ENCODE results near the gene SBF2. TPM values are rescaled to one million over a fixed set of nuclear protein-coding genes. Genes with fewer than 3 reads are reported as not detected.
A peak's percentile ranks its signal among the peaks of the same experiment; 100 is the strongest.
"Not testable (repeated sequence)": the region's sequence is repeated elsewhere in the genome, so short reads cannot be mapped to it uniquely, and the experiment has no call there.

The SBF2 gene
- total RNA-seq, 4 donors from 2014 or later, result 42.3 to 106 (median 45.3) TPM

- Histone ChIP-seq H3K27me3 (no peaks in the 10 kb centered on the region), H3K27ac (no peak overlapping the region), H3K9me3 (no peaks in the 10 kb centered on the region), H3K4me1 (no peaks in the 10 kb centered on the region), H3K36me3 (peaks cover 3% of the 10 kb centered on the region), H3K4me3 (no peak overlapping the region)
- WGBS, result 59% methylated on average over 2 of the region's 2 CpGs
- TF ChIP-seq POLR2A (IDR thresholded peaks at IDR 0.05) (no peak), EP300 (IDR thresholded peaks at IDR 0.05) (no peak), POLR2AphosphoS5 (IDR thresholded peaks at IDR 0.05) (no peak), CTCF (IDR thresholded peaks at IDR 0.05) (no peak)
- DNase-seq (ENCODE audit: low spot score in 2 of 2), result no peak
Observed at GRCh38 chr11:10233581-10233980, 60.4 kb downstream of the SBF2 start.

- no peaks in the 10 kb centered on the region for H3K27me3 ChIP-seq
- H3K27ac ChIP-seq, result no peak overlapping the region
- H3K36me3 ChIP-seq, result peaks cover 3% of the 10 kb centered on the region
- H3K9me3 ChIP-seq, result no peaks in the 10 kb centered on the region
- H3K4me3 ChIP-seq, result no peak overlapping the region
- no peak for DNase-seq (ENCODE audit: low spot score in 2 of 2)
- no peaks in the 10 kb centered on the region for H3K4me1 ChIP-seq
- TF ChIP-seq CTCF (IDR thresholded peaks at IDR 0.05), result no peak
- TF ChIP-seq POLR2AphosphoS5 (IDR thresholded peaks at IDR 0.05), result no peak
- TF ChIP-seq POLR2A (IDR thresholded peaks at IDR 0.05), result no peak
- TF ChIP-seq EP300 (IDR thresholded peaks at IDR 0.05), result no peak
- 95% methylated on average over 1 of the region's 1 CpG for WGBS
Observed at GRCh38 chr11:10232756-10233155, 61.3 kb downstream of the SBF2 start.

- H3K4me1 ChIP-seq; DNase-seq (ENCODE audit: low spot score in 2 of 2); H3K27me3 ChIP-seq; H3K27ac ChIP-seq; H3K36me3 ChIP-seq; H3K4me3 ChIP-seq; H3K9me3 ChIP-seq: not testable (repeated sequence)
- WGBS, result 97% methylated on average over 13 of the region's 13 CpGs
Observed at GRCh38 chr11:10231803-10232202, 62.2 kb downstream of the SBF2 start.

GRCh38 chr11:10225553-10225952, 68.5 kb downstream of the SBF2 start:
- WGBS, result 35% methylated on average over 2 of the region's 2 CpGs
- DNase-seq (ENCODE audit: low spot score in 2 of 2), result no peak
- Histone ChIP-seq H3K36me3 (no peaks in the 10 kb centered on the region), H3K27ac (peak overlapping the region; percentile 19), H3K9me3 (no peaks in the 10 kb centered on the region), H3K27me3 (no peaks in the 10 kb centered on the region), H3K4me1 (no peaks in the 10 kb centered on the region), H3K4me3 (no peak overlapping the region)
- TF ChIP-seq EP300 (IDR thresholded peaks at IDR 0.05), result no peak
- no peak for TF ChIP-seq CTCF (IDR thresholded peaks at IDR 0.05)
- TF ChIP-seq POLR2AphosphoS5 (IDR thresholded peaks at IDR 0.05), result no peak
- TF ChIP-seq POLR2A (IDR thresholded peaks at IDR 0.05), result no peak

GRCh38 chr11:10222399-10222798, 71.6 kb downstream of the SBF2 start:
- no peaks in the 10 kb centered on the region for H3K4me1 ChIP-seq
- H3K27ac ChIP-seq, result no peak overlapping the region
- TF ChIP-seq CTCF (IDR thresholded peaks at IDR 0.05), result no peak
- no peak for TF ChIP-seq POLR2AphosphoS5 (IDR thresholded peaks at IDR 0.05)
- no peak for TF ChIP-seq EP300 (IDR thresholded peaks at IDR 0.05)
- no peak for TF ChIP-seq POLR2A (IDR thresholded peaks at IDR 0.05)
- no peak for DNase-seq (ENCODE audit: low spot score in 2 of 2)
- WGBS, result 94% methylated on average over 3 of the region's 3 CpGs
- no peaks in the 10 kb centered on the region for H3K27me3 ChIP-seq
- H3K9me3 ChIP-seq, result no peaks in the 10 kb centered on the region
- H3K36me3 ChIP-seq, result no peaks in the 10 kb centered on the region
- no peak overlapping the region for H3K4me3 ChIP-seq

- Histone ChIP-seq H3K27me3 (no peaks in the 10 kb centered on the region), H3K36me3 (no peaks in the 10 kb centered on the region), H3K4me3 (no peak overlapping the region), H3K27ac (no peak overlapping the region), H3K4me1 (no peaks in the 10 kb centered on the region), H3K9me3 (no peaks in the 10 kb centered on the region)
- WGBS, result 94% methylated on average over 2 of the region's 2 CpGs
- TF ChIP-seq POLR2A (IDR thresholded peaks at IDR 0.05) (no peak), POLR2AphosphoS5 (IDR thresholded peaks at IDR 0.05) (no peak), EP300 (IDR thresholded peaks at IDR 0.05) (no peak), CTCF (IDR thresholded peaks at IDR 0.05) (no peak)
- DNase-seq (ENCODE audit: low spot score in 2 of 2), result no peak
Observed at GRCh38 chr11:10221342-10221741, 72.7 kb downstream of the SBF2 start.
